Measurements from ENCODE around the gene KY. TPM values are rescaled to one million over a fixed set of nuclear protein-coding genes. Genes with fewer than 3 reads are reported as not detected.

Gene KY
- total RNA-seq, 4 donors from 2014 or later, result 0.64 to 4.8 (median 3.2) TPM

GRCh38 chr3:134690226-134690625 is 39.4 kb upstream of the KY start:
- Histone ChIP-seq H3K4me3 (no peak overlapping the region), H3K4me1 (peaks cover 0 to 21% (median 0%) of the 10 kb centered on the region in 3 donors), H3K27ac (no peak overlapping the region), H3K36me3 (no peaks in the 10 kb centered on the region), H3K9me3 (no peaks in the 10 kb centered on the region), H3K27me3 (no peaks in the 10 kb centered on the region)
- TF ChIP-seq POLR2AphosphoS5 (IDR thresholded peaks at IDR 0.05), result no peak
- TF ChIP-seq, protein P1, sequence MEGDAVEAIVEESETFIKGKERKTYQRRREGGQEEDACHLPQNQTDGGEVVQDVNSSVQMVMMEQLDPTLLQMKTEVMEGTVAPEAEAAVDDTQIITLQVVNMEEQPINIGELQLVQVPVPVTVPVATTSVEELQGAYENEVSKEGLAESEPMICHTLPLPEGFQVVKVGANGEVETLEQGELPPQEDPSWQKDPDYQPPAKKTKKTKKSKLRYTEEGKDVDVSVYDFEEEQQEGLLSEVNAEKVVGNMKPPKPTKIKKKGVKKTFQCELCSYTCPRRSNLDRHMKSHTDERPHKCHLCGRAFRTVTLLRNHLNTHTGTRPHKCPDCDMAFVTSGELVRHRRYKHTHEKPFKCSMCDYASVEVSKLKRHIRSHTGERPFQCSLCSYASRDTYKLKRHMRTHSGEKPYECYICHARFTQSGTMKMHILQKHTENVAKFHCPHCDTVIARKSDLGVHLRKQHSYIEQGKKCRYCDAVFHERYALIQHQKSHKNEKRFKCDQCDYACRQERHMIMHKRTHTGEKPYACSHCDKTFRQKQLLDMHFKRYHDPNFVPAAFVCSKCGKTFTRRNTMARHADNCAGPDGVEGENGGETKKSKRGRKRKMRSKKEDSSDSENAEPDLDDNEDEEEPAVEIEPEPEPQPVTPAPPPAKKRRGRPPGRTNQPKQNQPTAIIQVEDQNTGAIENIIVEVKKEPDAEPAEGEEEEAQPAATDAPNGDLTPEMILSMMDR (IDR thresholded peaks at IDR 0.05), result no peak
- TF ChIP-seq POLR2A (IDR thresholded peaks at IDR 0.05), result no peak
- no peak for TF ChIP-seq EP300 (IDR thresholded peaks at IDR 0.05)
- no peak for ATAC-seq
- WGBS, 2 donors (ENCODE audit: low coverage in 1 of 2), result 40 to 46% methylated on average over 1 of the region's 1 CpG

GRCh38 chr3:134687642-134688041 is 36.8 kb upstream of the KY start:
- TF ChIP-seq, protein P1 (IDR thresholded peaks at IDR 0.05), result no peak
- TF ChIP-seq POLR2AphosphoS5 (IDR thresholded peaks at IDR 0.05) (no peak), POLR2A (IDR thresholded peaks at IDR 0.05) (no peak), EP300 (IDR thresholded peaks at IDR 0.05) (no peak)
- no peaks in the 10 kb centered on the region for H3K4me1 ChIP-seq
- no peak for ATAC-seq
- no peak overlapping the region for H3K4me3 ChIP-seq
- WGBS, 2 donors (ENCODE audit: low coverage in 1 of 2), result 100% methylated on average over 2 of the region's 2 CpGs
- no peak overlapping the region for H3K27ac ChIP-seq
- no peaks in the 10 kb centered on the region for H3K27me3 ChIP-seq
- H3K9me3 ChIP-seq, result no peaks in the 10 kb centered on the region
- H3K36me3 ChIP-seq, result no peaks in the 10 kb centered on the region

DNA sequence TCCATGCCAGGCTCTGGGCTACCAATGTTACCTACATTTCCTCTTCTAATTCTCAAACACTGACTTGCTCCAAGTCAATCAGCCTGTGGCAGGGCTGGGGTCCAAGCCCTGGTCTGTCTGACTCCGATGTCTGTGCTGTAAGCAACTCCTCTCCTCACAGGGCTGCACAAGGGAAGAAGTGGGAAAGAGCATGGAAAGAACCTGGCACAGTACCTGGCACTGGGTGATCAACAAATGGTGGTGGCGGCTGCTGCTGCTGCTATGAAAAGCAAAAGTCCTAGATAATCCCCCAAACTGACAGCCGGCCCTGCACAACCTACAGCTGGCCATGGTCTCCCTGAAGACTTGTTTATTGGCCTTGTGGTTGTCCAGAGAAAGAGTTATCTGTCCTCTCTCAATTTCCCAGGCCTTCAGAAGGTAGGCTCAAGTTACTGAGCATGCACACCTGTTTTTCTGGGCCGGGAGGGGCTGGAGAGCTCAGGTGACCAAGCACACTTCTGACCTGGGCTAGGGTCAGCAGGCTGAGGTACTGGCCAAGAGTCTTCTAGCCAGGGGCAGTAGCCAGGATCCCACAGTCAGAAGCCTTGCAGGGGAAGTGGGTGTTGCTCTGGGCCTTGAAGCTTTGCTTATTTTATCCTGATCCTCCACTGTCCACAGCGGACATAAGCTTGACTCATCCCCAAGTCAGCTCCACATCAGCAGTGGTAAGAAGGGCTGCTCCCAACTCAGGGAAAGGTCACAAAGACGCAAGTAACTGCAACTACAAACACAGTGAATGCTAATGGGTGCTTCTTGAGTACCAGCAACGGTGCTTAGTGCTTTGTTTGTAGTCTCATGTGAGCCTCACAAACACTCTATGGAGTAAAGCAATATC is 35.3 kb upstream of the KY start:
- TF ChIP-seq POLR2A (IDR thresholded peaks at IDR 0.05), result no peak
- TF ChIP-seq EP300 (IDR thresholded peaks at IDR 0.05), result no peak
- TF ChIP-seq, protein P1 (IDR thresholded peaks at IDR 0.05), result no peak
- TF ChIP-seq POLR2AphosphoS5 (IDR thresholded peaks at IDR 0.05), result no peak
- WGBS, 2 donors (ENCODE audit: low coverage in 1 of 2), result 56 to 80% methylated on average over 2 to 7 of the region's 7 CpGs
- no peak for ATAC-seq
- Histone ChIP-seq H3K27me3 (no peaks in the 10 kb centered on the region), H3K27ac (no peak overlapping the region), H3K4me3 (no peak overlapping the region), H3K4me1 (peaks cover 0 to 12% (median 0%) of the 10 kb centered on the region in 3 donors), H3K36me3 (no peaks in the 10 kb centered on the region), H3K9me3 (no peaks in the 10 kb centered on the region)

DNA sequence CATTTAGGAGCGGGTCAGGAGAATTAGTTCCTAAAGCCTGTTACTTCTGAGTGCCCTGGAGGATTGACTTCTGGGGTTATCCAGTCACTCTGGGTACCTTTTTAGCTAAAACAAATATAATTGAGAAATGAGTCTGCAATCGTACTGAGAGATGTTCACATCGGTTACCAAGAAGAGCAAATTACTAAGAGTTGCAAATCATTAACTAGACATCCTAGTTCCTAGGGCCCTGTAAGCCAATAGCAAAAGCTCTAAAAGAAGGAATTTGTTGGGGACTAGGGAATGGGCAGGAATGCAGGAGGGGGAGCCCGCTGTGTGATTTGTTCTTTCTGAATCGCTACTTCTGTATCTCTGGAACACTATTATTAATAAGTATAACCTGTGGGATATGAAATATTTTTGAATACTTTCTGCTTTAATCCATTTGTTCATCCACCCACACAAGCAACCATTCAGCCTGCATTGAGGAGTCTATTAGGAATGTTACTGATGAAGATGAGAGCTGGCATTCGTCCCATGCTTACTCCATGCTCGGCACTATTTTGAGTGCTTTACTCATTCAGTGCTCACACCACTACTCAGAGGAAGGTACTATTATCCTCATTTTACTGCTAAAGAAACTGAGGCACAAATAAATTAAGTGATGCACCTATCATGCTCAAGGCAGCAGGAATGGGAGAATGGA is 31.5 kb upstream of the KY start:
- Histone ChIP-seq H3K27ac (no peak overlapping the region), H3K4me1 (peaks cover 0 to 17% (median 0%) of the 10 kb centered on the region in 3 donors), H3K4me3 (no peak overlapping the region), H3K27me3 (no peaks in the 10 kb centered on the region), H3K36me3 (no peaks in the 10 kb centered on the region), H3K9me3 (no peaks in the 10 kb centered on the region)
- TF ChIP-seq POLR2AphosphoS5 (IDR thresholded peaks at IDR 0.05) (no peak), POLR2A (IDR thresholded peaks at IDR 0.05) (no peak), EP300 (IDR thresholded peaks at IDR 0.05) (no peak)
- TF ChIP-seq, protein P1 (IDR thresholded peaks at IDR 0.05), result no peak
- ATAC-seq, result no peak
- 64 to 66% methylated on average over 5 to 7 of the region's 7 CpGs for WGBS, 2 donors (ENCODE audit: low coverage in 1 of 2)
